HepG2 (cell line): Measurements from ENCODE around the gene ME3. TPM values are rescaled to one million over a fixed set of nuclear protein-coding genes. Genes with fewer than 3 reads are reported as not detected.

ENCODE experiments used
- ATAC-seq: fragments of 200-7000 bp; cut with Tn5 transposase; 3 replicates; pipeline ENCODE4 v1.9.1; 2020; ENCODE audit warnings: mild to moderate bottlenecking, moderate library complexity
- BruUV-seq: library from RNA; stranded (reverse); fragments of 400-500 nt; replicated peaks from 2 replicates; lab custom pipeline; 2021; lab: Mats Ljungman, UMichigan
- CTCF ChIA-PET: fragments of 300-600 bp; formaldehyde crosslinking; extraction: SDS; loops from one replicate; lab custom pipeline; 2021; ENCODE audit warnings: low total read pairs, inconsistent platforms, low intra/inter-chr PET ratio; lab: Yijun Ruan, JAX
- POLR2A ChIA-PET: fragments of 350-600 bp; sonication (Branson Sonifier 250); formaldehyde crosslinking; loops from one replicate; lab custom pipeline; 2020; ENCODE audit warnings: antibody characterized with exemption, inconsistent platforms; lab: Yijun Ruan, JAX
- DNase-seq: peaks from one replicate; pipeline ENCODE4 v3.0.0-alpha.2; 2015; ENCODE audit warnings: low spot score
- FAIRE-seq: peaks from 3 replicates; lab custom pipeline; 2011; peaks lifted over from hg19 to GRCh38; lab: Jason Lieb, UNC
- H2AFZ ChIP-seq: one replicate; pipeline ENCODE4 v1.6.1; 2011; ENCODE audit warnings: low read length, inconsistent platforms
- H3K27ac ChIP-seq: fragments of 300-600 bp; 3 replicates; pipeline ENCODE4 v1.8.0; 2011; ENCODE audit warnings: mixed run types, mild to moderate bottlenecking, mixed read lengths, low read length, inconsistent platforms; ENCODE audit not compliant: insufficient read depth; ENCODE audit errors: extremely low read length
- H3K27me3 ChIP-seq, 2 experiments: fragments of 200-600 bp in 1 of 2; 2 replicates in 1 of 2; 3 replicates in 1 of 2; pipeline versions ENCODE4 v1.6.0 to v1.8.0; 2011; ENCODE audit warnings: low read length in 2 of 2, mild to moderate bottlenecking in 2 of 2, moderate library complexity in 2 of 2, inconsistent platforms in 1 of 2; ENCODE audit not compliant: insufficient read depth in 2 of 2, control insufficient read depth in 1 of 2
- H3K36me3 ChIP-seq, 2 experiments: fragments of 200-600 bp in 1 of 2; replicated peaks in 1 of 2; 2 replicates in 1 of 2; 3 replicates in 1 of 2; pipeline versions ENCODE4 v1.5.1 to v1.8.0; 2011; ENCODE audit warnings: low read length in 2 of 2, inconsistent platforms in 1 of 2; ENCODE audit not compliant: insufficient read depth in 2 of 2, control insufficient read depth in 1 of 2
- H3K4me1 ChIP-seq: 2 replicates; pipeline ENCODE4 v1.5.1; 2012; ENCODE audit warnings: low read length, inconsistent platforms; ENCODE audit not compliant: insufficient read depth
- H3K4me2 ChIP-seq: 2 replicates; pipeline ENCODE4 v1.6.0; 2011; ENCODE audit warnings: low read depth, low read length, inconsistent platforms
- H3K4me3 ChIP-seq, 3 experiments: fragments of 200-600 bp in 1 of 3; sonication (generic), shearing (Covaris generic) in 1 of 3; replicated peaks in 1 of 3; 2 replicates each; pipeline ENCODE4 v1.5.1; 2011 to 2016; ENCODE audit warnings: low read length in 3 of 3, inconsistent platforms in 2 of 3, low read depth in 2 of 3, mild to moderate bottlenecking in 2 of 3, control low read depth in 1 of 3, mixed read lengths in 1 of 3; ENCODE audit not compliant: insufficient read depth in 1 of 3
- H3K79me2 ChIP-seq: one replicate; pipeline ENCODE4 v1.6.1; 2011; ENCODE audit warnings: low read length, inconsistent platforms; ENCODE audit not compliant: insufficient read depth
- H3K9ac ChIP-seq: 2 replicates; pipeline ENCODE4 v1.6.0; 2011; ENCODE audit warnings: mild to moderate bottlenecking, low read depth, low read length, inconsistent platforms; ENCODE audit not compliant: insufficient read depth
- H3K9me3 ChIP-seq: 2 replicates; pipeline ENCODE4 v1.5.1; 2012; ENCODE audit warnings: mild to moderate bottlenecking, low read length
- H4K20me1 ChIP-seq: 2 replicates; pipeline ENCODE4 v1.6.0; 2011; ENCODE audit warnings: inconsistent platforms, mild to moderate bottlenecking, low read length, moderate library complexity; ENCODE audit not compliant: insufficient read depth
- FIP1L1 ChIP-seq: fragments of 200-400 bp; formaldehyde crosslinking; IDR thresholded peaks from 2 replicates; pipeline ENCODE4 v1.6.1; 2018; ENCODE audit warnings: low read depth, mild to moderate bottlenecking, low read length, moderate library complexity, borderline replicate concordance; ENCODE audit not compliant: insufficient read depth
- FOXP1 ChIP-seq, 2 experiments: fragments of 450-650 bp in 1 of 2; IDR thresholded peaks; 2 replicates each; pipeline ENCODE4 v1.6.1; 2017 to 2018; ENCODE audit warnings: antibody characterized with exemption in 1 of 2
- GZF1 ChIP-seq: sonication (generic); formaldehyde crosslinking; IDR thresholded peaks from 2 replicates; pipeline ENCODE4 v1.5.1; 2020; ENCODE audit warnings: mild to moderate bottlenecking, missing genetic modification reagents
- ZMAT3 ChIP-seq: sonication (generic); formaldehyde crosslinking; conservative IDR thresholded peaks from 2 replicates; pipeline ENCODE4 v1.7.0; 2021; ENCODE audit warnings: missing genetic modification reagents
- ZNF264 ChIP-seq: sonication (generic); formaldehyde crosslinking; IDR thresholded peaks from 2 replicates; pipeline ENCODE4 v1.4.0; 2020; ENCODE audit warnings: missing genetic modification reagents
- ZNF446 ChIP-seq: sonication (generic); formaldehyde crosslinking; IDR thresholded peaks from 2 replicates; pipeline ENCODE4 v1.5.0; 2020; ENCODE audit warnings: mild to moderate bottlenecking, missing genetic modification reagents
- ZNF737 ChIP-seq: sonication (generic); formaldehyde crosslinking; IDR thresholded peaks from 2 replicates; pipeline ENCODE4 v1.5.0; 2020; ENCODE audit warnings: missing genetic modification reagents, mild to moderate bottlenecking, borderline replicate concordance
- WGBS: methylation state at CpG from one replicate; pipeline ENCODE4 v1.1.6; 2017; ENCODE audit warnings: low lambda C conversion rate; 5-methylcytosine and 5-hydroxymethylcytosine counted together
- in situ Hi-C: cut with HindIII; loops from 2 replicates; pipeline ENCODE4 v1.10.0; 2017; ENCODE audit warnings: low pct_unique_long_range_greater_than_20kb; ENCODE audit not compliant: extremely low pct_ligation_motif_present
- intact Hi-C: fragments of 100-400 bp; cut with micrococcal nuclease; formaldehyde crosslinking; loops from one replicate; pipeline ENCODE4 v1.10.0; 2022; ENCODE audit not compliant: unreplicated experiment
- polyA plus RNA-seq, 8 experiments: library from polyadenylated mRNA; depleted of rRNA in 3 of 8; stranded (reverse) in 7 of 8; unstranded in 1 of 8; fragments of >200 nt; fragmentation: Illumina TruSeq in 4 of 8; extraction: Trizol in 4 of 8; gene quantifications; 2 replicates each; pipeline versions ENCODE4 v1.2.1 to v1.2.3, GENCODE V29; 2011 to 2016; ENCODE audit warnings: low read depth in 4 of 8, missing spikeins in 1 of 8, mixed read lengths in 1 of 8; ENCODE audit not compliant: insufficient read depth in 1 of 8
- total RNA-seq, 5 experiments: library from RNA; depleted of rRNA; stranded (reverse); fragments of >200 nt; fragmentation: Illumina TruSeq; extraction: Trizol; gene quantifications; 2 replicates each; pipeline ENCODE4 v1.2.3, GENCODE V29; 2016; ENCODE audit warnings: low read depth in 1 of 5
- TF ChIP-seq, protein P1 (sequence below): sonication (generic); formaldehyde crosslinking; IDR thresholded peaks from 2 replicates; pipeline ENCODE4 v1.4.0; 2020; ENCODE audit warnings: missing genetic modification reagents

ME3 gene
- total and polyA plus RNA-seq, 2 of the 13 experiments (the other 11 are each of a cell fraction or from before 2014, with no cell fraction given), result not detected

DNA sequence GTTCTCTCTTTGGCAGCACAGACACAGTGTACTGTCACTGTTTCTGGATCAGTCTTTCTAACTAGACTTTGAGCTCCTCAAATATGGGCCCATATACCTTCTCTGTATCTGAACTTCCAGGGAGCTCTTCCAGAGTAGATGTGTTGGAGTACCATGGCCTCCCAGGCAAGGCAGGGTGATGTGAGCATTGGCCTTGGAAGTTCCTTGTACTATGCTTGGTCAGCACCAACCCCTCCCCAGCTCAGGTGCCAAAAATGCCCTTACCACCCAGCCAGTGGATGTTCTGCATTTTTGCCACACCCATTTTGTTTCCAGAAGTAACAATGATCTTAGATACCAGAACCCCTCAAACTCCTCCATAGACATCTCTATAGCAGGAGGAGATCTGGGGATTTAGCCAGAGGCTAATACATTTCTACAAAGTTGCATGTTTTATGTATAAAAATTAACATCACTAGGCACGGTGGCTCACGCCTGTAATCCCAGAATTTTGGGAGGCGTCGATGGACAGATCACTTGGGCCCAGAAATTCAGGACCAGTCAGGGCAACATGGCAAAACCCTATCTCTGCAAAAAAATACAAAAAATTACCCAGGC lies 165.1 kb downstream of the ME3 start:
- Histone ChIP-seq H3K4me2 (no peak overlapping the region), H3K4me3 (no peak overlapping the region), H3K27ac (no peak overlapping the region), H3K4me1 (peaks cover 55% of the 10 kb centered on the region), H4K20me1 (no peaks in the 10 kb centered on the region), H3K9me3 (no peaks in the 10 kb centered on the region), H3K79me2 (no peaks in the 10 kb centered on the region), H3K27me3 (no peaks in the 10 kb centered on the region; a peak in 1 of 5 replicates), H2AFZ (no peak overlapping the region), H3K36me3 (no peaks in the 10 kb centered on the region), H3K9ac (no peak overlapping the region)
- FAIRE-seq, result no peak
- WGBS, result 90% methylated on average over 4 of the region's 4 CpGs
- ChIA-PET POLR2A (interaction anchor here (3.1 kb wide), 1 partner anchor 23 kb away, joined by 9 read pairs; no protein-coding TSS in a partner anchor), CTCF (no interaction called here)
- in situ Hi-C loops, result no loop called here
- intact Hi-C loops, result no loop called here
- no TSS peak for BruUV-seq
- DNase-seq, result no peak
- TF ChIP-seq ZNF264 (CRISPR knock-in tag), result no peak
- no peak for TF ChIP-seq FIP1L1
- no peak for TF ChIP-seq FOXP1 (IDR thresholded peaks at IDR 0.05)
- no peak for TF ChIP-seq FOXP1 (CRISPR knock-in tag; IDR thresholded peaks at IDR 0.05)
- TF ChIP-seq, protein P1, sequence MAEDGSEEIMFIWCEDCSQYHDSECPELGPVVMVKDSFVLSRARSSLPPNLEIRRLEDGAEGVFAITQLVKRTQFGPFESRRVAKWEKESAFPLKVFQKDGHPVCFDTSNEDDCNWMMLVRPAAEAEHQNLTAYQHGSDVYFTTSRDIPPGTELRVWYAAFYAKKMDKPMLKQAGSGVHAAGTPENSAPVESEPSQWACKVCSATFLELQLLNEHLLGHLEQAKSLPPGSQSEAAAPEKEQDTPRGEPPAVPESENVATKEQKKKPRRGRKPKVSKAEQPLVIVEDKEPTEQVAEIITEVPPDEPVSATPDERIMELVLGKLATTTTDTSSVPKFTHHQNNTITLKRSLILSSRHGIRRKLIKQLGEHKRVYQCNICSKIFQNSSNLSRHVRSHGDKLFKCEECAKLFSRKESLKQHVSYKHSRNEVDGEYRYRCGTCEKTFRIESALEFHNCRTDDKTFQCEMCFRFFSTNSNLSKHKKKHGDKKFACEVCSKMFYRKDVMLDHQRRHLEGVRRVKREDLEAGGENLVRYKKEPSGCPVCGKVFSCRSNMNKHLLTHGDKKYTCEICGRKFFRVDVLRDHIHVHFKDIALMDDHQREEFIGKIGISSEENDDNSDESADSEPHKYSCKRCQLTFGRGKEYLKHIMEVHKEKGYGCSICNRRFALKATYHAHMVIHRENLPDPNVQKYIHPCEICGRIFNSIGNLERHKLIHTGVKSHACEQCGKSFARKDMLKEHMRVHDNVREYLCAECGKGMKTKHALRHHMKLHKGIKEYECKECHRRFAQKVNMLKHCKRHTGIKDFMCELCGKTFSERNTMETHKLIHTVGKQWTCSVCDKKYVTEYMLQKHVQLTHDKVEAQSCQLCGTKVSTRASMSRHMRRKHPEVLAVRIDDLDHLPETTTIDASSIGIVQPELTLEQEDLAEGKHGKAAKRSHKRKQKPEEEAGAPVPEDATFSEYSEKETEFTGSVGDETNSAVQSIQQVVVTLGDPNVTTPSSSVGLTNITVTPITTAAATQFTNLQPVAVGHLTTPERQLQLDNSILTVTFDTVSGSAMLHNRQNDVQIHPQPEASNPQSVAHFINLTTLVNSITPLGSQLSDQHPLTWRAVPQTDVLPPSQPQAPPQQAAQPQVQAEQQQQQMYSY (CRISPR knock-in tag), result no peak
- TF ChIP-seq ZNF446 (CRISPR knock-in tag), result no peak
- TF ChIP-seq ZMAT3 (CRISPR knock-in tag), result no peak
- no peak for TF ChIP-seq ZNF737 (CRISPR knock-in tag)
- TF ChIP-seq GZF1 (CRISPR knock-in tag), result no peak
- ATAC-seq, result no peak
